NCI-H460 (cell line): Measurements from ENCODE around the gene VSTM2A. TPM values are rescaled to one million over a fixed set of nuclear protein-coding genes. Genes with fewer than 3 reads are reported as not detected.

Experiments used
- DNase-seq: peaks from one replicate; pipeline ENCODE4 v3.0.0-alpha.2; 2016; ENCODE audit warnings: low read depth; ENCODE audit errors: extremely low read depth
- small RNA-seq, 2 experiments: library from RNA; depleted of rRNA; stranded (forward); fragments of <200 nt; gene quantifications; one replicate each; pipeline ENCODE3, GENCODE V24; 2014
- total RNA-seq: library from RNA; depleted of rRNA; stranded (reverse); fragments of >200 nt; shearing (Covaris generic); gene quantifications from 2 replicates; pipeline ENCODE4 v1.2.3, GENCODE V29; 2014; rRNA removed

The VSTM2A gene
- total RNA-seq, 1 experiment from 2014 or later = 0.05 TPM

DNA sequence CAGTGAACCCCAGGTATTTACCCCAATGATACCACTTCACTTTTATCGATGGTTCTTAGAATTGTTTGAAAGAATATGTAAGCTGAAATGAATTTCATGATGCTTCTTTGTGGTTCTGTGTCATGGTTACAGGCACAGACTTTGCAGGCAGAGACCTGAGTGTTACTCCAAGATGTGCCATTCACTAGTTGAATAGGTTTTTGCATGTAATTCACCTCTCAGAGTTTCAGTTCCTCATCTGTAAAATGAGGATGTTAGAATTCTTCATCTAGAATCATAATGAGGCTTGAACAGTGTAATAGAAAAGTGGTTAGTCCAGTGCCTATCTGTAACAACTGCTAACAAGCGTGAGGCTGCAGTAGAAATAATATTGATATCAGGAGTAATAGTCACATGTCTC lies 54.6 kb downstream of the VSTM2A start:
- DNase-seq = no peak

- no peak for DNase-seq
Observed at GRCh38 chr7:54615537-54615936, 73.4 kb downstream of the VSTM2A start.

Small RNA genes lying within 50 kb of the gene (small RNA-seq; reads per million reads assigned to genes)
- gene RNU6-1125P = 0 reads per million in 2 experiments

Other genes starting within 250 kb of the VSTM2A start
- 138 and 141 TPM in 2 replicates for gene SEC61G, start 216.8 kb downstream of the VSTM2A start, total RNA-seq